CD14-positive monocyte (primary cell): Measurements from ENCODE around the gene CXorf65. TPM values are rescaled to one million over a fixed set of nuclear protein-coding genes. Genes with fewer than 3 reads are reported as not detected.

Source experiments
- DNase-seq, 3 donors: peaks; one replicate each; pipeline ENCODE4 v3.0.0-alpha.2; 2011 to 2022
- H2AFZ ChIP-seq: 2 replicates; pipeline ENCODE4 v1.6.0; 2012; ENCODE audit warnings: mild to moderate bottlenecking, low read depth, low read length, inconsistent platforms; ENCODE audit not compliant: insufficient read depth, poor library complexity, severe bottlenecking
- H3K27ac ChIP-seq, 2 donors: 1 replicate in 1 of 2; 2 replicates in 1 of 2; pipeline ENCODE4 v1.5.1; 2012 to 2013; ENCODE audit warnings: low read length in 2 of 2, control low read depth in 1 of 2, inconsistent platforms in 1 of 2, low read depth in 1 of 2, mild to moderate bottlenecking in 1 of 2
- H3K27me3 ChIP-seq, 2 donors: one replicate each; pipeline versions ENCODE4 v1.6.0 to v1.6.1; 2011 to 2013; ENCODE audit warnings: low read length in 2 of 2; ENCODE audit not compliant: control insufficient read depth in 2 of 2, insufficient read depth in 2 of 2
- H3K36me3 ChIP-seq, 2 donors: replicated peaks in 1 of 2; 1 replicate in 1 of 2; 2 replicates in 1 of 2; pipeline versions ENCODE4 v1.5.1 to v1.6.1; 2012 to 2013; ENCODE audit warnings: low read length in 2 of 2, control low read depth in 1 of 2, inconsistent platforms in 1 of 2, mild to moderate bottlenecking in 1 of 2; ENCODE audit not compliant: insufficient read depth in 2 of 2, control insufficient read depth in 1 of 2
- H3K4me1 ChIP-seq, 2 donors: 1 replicate in 1 of 2; 2 replicates in 1 of 2; pipeline versions ENCODE4 v1.5.1 to v1.6.1; 2012 to 2013; ENCODE audit warnings: low read length in 2 of 2, control low read depth in 1 of 2, inconsistent platforms in 1 of 2, mild to moderate bottlenecking in 1 of 2, moderate library complexity in 1 of 2; ENCODE audit not compliant: insufficient read depth in 2 of 2, control insufficient read depth in 1 of 2
- H3K4me2 ChIP-seq: replicated peaks from 2 replicates; pipeline ENCODE3; 2012; ENCODE audit warnings: low read length, moderate library complexity, mild to moderate bottlenecking; ENCODE audit not compliant: poor library complexity, severe bottlenecking; ENCODE audit errors: extremely low read depth
- H3K4me3 ChIP-seq, 3 experiments: fragments of 200-600 bp in 1 of 3; sonication (generic) in 1 of 3; replicated peaks in 1 of 3; 1 replicate in 2 of 3; 2 replicates in 1 of 3; pipeline ENCODE4 v1.5.1; 2011 to 2013; ENCODE audit warnings: low read length in 3 of 3, mild to moderate bottlenecking in 3 of 3, control low read depth in 2 of 3, low read depth in 2 of 3, inconsistent platforms in 1 of 3, moderate library complexity in 1 of 3
- H3K79me2 ChIP-seq: 2 replicates; pipeline ENCODE4 v1.6.0; 2012; ENCODE audit warnings: mild to moderate bottlenecking, control low read depth, inconsistent platforms, low read length, moderate library complexity; ENCODE audit not compliant: insufficient read depth
- H3K9ac ChIP-seq: 2 replicates; pipeline ENCODE4 v1.6.0; 2017; ENCODE audit warnings: low read length, mild to moderate bottlenecking; ENCODE audit not compliant: insufficient read depth, poor library complexity, severe bottlenecking
- H3K9me3 ChIP-seq, 2 donors: replicated peaks in 1 of 2; 1 replicate in 1 of 2; 2 replicates in 1 of 2; pipeline versions ENCODE4 v1.5.1 to v1.6.1; 2012 to 2013; ENCODE audit warnings: low read length in 2 of 2, control low read depth in 1 of 2; ENCODE audit not compliant: control insufficient read depth in 1 of 2, insufficient read depth in 1 of 2
- H4K20me1 ChIP-seq: 2 replicates; pipeline ENCODE4 v1.6.0; 2012; ENCODE audit warnings: mild to moderate bottlenecking, low read length, control low read depth, moderate library complexity; ENCODE audit not compliant: insufficient read depth
- H3K27ac Mint-ChIP-seq, 7 donors: one replicate each; pipeline ENCODE4 v1.8.0; 2020; ENCODE audit warnings: mild to moderate bottlenecking in 7 of 7, mixed read lengths in 7 of 7, moderate library complexity in 6 of 7, inconsistent platforms in 2 of 7
- H3K27me3 Mint-ChIP-seq, 3 donors: one replicate each; pipeline ENCODE4 v1.8.0; 2021 to 2022; ENCODE audit warnings: low read depth in 3 of 3, mild to moderate bottlenecking in 3 of 3, mixed read lengths in 3 of 3, moderate library complexity in 3 of 3, inconsistent platforms in 1 of 3
- H3K36me3 Mint-ChIP-seq, 2 donors: one replicate each; pipeline ENCODE4 v1.8.0; 2020; ENCODE audit warnings: mixed read lengths in 2 of 2, inconsistent platforms in 1 of 2, mild to moderate bottlenecking in 1 of 2
- H3K4me1 Mint-ChIP-seq: one replicate; pipeline ENCODE4 v1.8.0; 2020; ENCODE audit warnings: mild to moderate bottlenecking, mixed read lengths
- H3K4me3 Mint-ChIP-seq, 2 donors: one replicate each; pipeline ENCODE4 v1.8.0; 2020; ENCODE audit warnings: mild to moderate bottlenecking in 2 of 2, mixed read lengths in 2 of 2, moderate library complexity in 1 of 2
- H3K9me3 Mint-ChIP-seq, 7 donors: one replicate each; pipeline ENCODE4 v1.8.0; 2020 to 2022; ENCODE audit warnings: mixed read lengths in 7 of 7, mild to moderate bottlenecking in 6 of 7, moderate library complexity in 6 of 7, inconsistent platforms in 2 of 7
- CTCF ChIP-seq: fragments of 200-600 bp; IDR thresholded peaks from one replicate; pipeline ENCODE4 v1.8.0; 2022; ENCODE audit warnings: antibody characterized with exemption, mild to moderate bottlenecking
- WGBS: methylation state at CpG from one replicate; pipeline ENCODE4 v1.1.5; 2013; ENCODE audit warnings: missing lambda C conversion rate; ENCODE audit not compliant: insufficient coverage; 5-methylcytosine and 5-hydroxymethylcytosine counted together
- intact Hi-C, 2 donors: fragments of 100-400 bp; cut with micrococcal nuclease; formaldehyde crosslinking; loops; one replicate each; pipeline versions ENCODE4 v1.15.0 to v1.15.1; 2023
- polyA plus RNA-seq, 3 donors: library from polyadenylated mRNA; depleted of rRNA in 1 of 3; unstranded in 2 of 3; stranded (reverse) in 1 of 3; fragments of 300-500 nt in 2 of 3; fragments of >200 nt in 1 of 3; fragmentation: Illumina TruSeq in 2 of 3; gene quantifications; 1 replicate in 2 of 3; 2 replicates in 1 of 3; pipeline ENCODE4 v1.2.3, GENCODE V29; 2012 to 2021

Gene CXorf65
- polyA plus RNA-seq, 3 donors = 3.8 TPM; not detected in 2

- no peak overlapping the region for H2AFZ ChIP-seq
- no peak overlapping the region for H3K27ac ChIP-seq
- H3K79me2 ChIP-seq = no peaks in the 10 kb centered on the region
- DNase-seq = no peak
- Mint-ChIP-seq H3K36me3 (peaks cover 13 to 18% of the 10 kb centered on the region in 2 donors), H3K4me3 (no peak overlapping the region), H3K9me3 (peaks cover 0 to 6% (median 0%) of the 10 kb centered on the region in 7 donors), H3K27me3 (peaks cover 0 to 19% (median 2%) of the 10 kb centered on the region in 3 donors), H3K4me1 (peaks cover 43% of the 10 kb centered on the region), H3K27ac (peak overlapping the region in 1 of 7 donors; percentile 62)
- peaks cover 46 to 51% of the 10 kb centered on the region in 2 donors for H3K4me1 ChIP-seq
- H4K20me1 ChIP-seq = no peaks in the 10 kb centered on the region
- H3K4me2 ChIP-seq = no peak overlapping the region
- H3K36me3 ChIP-seq = peaks cover 5 to 7% of the 10 kb centered on the region in 2 donors
- 100% methylated on average over 2 of the region's 4 CpGs for WGBS
- intact Hi-C loops = loop anchor here (5.0 to 10.0 kb wide), 2 partner anchors 75 to 83 kb away; no protein-coding TSS in a partner anchor
- no peaks in the 10 kb centered on the region for H3K9me3 ChIP-seq
- H3K9ac ChIP-seq = no peak overlapping the region
- H3K4me3 ChIP-seq = no peak overlapping the region
- no peaks in the 10 kb centered on the region for H3K27me3 ChIP-seq
- no peak for TF ChIP-seq CTCF
Measured at GRCh38 chrX:71099736-71100135, 6.8 kb downstream of the CXorf65 start.

GRCh38 chrX:71098951-71099506 lies 7.5 kb downstream of the CXorf65 start:
- TF ChIP-seq CTCF = no peak
- Mint-ChIP-seq H3K4me1 (peaks cover 36% of the 10 kb centered on the region), H3K27ac (no peak overlapping the region), H3K36me3 (peaks cover 13 to 18% of the 10 kb centered on the region in 2 donors), H3K4me3 (no peak overlapping the region), H3K27me3 (peaks cover 0 to 19% (median 3%) of the 10 kb centered on the region in 3 donors), H3K9me3 (peaks cover 0 to 6% (median 0%) of the 10 kb centered on the region in 7 donors)
- intact Hi-C loops = loop anchor here (1.0 to 10.0 kb wide), 3 partner anchors 29 to 83 kb away; no protein-coding TSS in a partner anchor
- no peaks in the 10 kb centered on the region for H3K79me2 ChIP-seq
- H3K36me3 ChIP-seq = peaks cover 5 to 7% of the 10 kb centered on the region in 2 donors
- no peaks in the 10 kb centered on the region for H3K27me3 ChIP-seq
- H2AFZ ChIP-seq = no peak overlapping the region
- no peaks in the 10 kb centered on the region for H3K9me3 ChIP-seq
- peaks cover 38 to 44% of the 10 kb centered on the region in 2 donors for H3K4me1 ChIP-seq
- H3K4me3 ChIP-seq = no peak overlapping the region
- no peak overlapping the region for H3K4me2 ChIP-seq
- 83% methylated on average over 3 of the region's 5 CpGs for WGBS
- peak overlapping the region; percentile 4 for H3K9ac ChIP-seq
- no peak overlapping the region for H3K27ac ChIP-seq
- no peak for DNase-seq
- H4K20me1 ChIP-seq = no peaks in the 10 kb centered on the region
